Upper lobe of left lung (tissue), 4 donors: ENCODE measurements around the gene THEMIS2.
A peak's percentile ranks its signal among the peaks of the same experiment; 100 is the strongest.

Experiments
- EP300 ChIP-seq, 4 donors: sonication (generic); formaldehyde crosslinking; IDR thresholded peaks; one replicate each; pipeline ENCODE4 v1.5.1; 2017; ENCODE audit warnings: antibody characterized with exemption in 4 of 4, control low read depth in 2 of 4
- POLR2A ChIP-seq, 4 donors: fragments of 450-650 bp; IDR thresholded peaks; one replicate each; pipeline ENCODE4 v1.5.1; 2016 to 2017; ENCODE audit warnings: antibody characterized with exemption in 4 of 4, mild to moderate bottlenecking in 2 of 4
- POLR2AphosphoS5 ChIP-seq, 2 donors: sonication (generic); formaldehyde crosslinking; IDR thresholded peaks; one replicate each; pipeline ENCODE4 v1.5.1; 2017; ENCODE audit warnings: antibody characterized with exemption in 2 of 2
- TF ChIP-seq, protein P1 (sequence below), 6 experiments: fragments of 450-650 bp in 4 of 6; fragments of 200-600 bp in 2 of 6; sonication (generic) in 2 of 6; IDR thresholded peaks; one replicate each; pipeline ENCODE4 v1.5.1; 2016 to 2019; ENCODE audit warnings: antibody characterized with exemption in 6 of 6

DNA sequence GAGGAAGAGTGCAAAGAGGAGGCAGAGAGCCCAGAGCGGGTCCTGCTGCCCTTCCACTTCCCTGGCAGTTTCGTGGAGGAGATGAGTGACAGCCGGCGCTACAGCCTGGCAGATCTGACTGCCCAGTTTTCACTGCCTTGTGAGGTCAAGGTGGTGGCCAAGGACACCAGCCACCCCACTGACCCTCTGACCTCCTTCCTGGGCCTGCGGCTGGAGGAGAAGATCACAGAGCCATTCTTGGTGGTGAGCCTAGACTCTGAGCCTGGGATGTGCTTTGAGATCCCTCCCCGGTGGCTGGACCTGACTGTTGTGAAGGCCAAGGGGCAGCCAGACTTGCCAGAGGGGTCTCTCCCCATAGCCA, 10.2 kb downstream of the THEMIS2 start:
- TF ChIP-seq, protein P1, sequence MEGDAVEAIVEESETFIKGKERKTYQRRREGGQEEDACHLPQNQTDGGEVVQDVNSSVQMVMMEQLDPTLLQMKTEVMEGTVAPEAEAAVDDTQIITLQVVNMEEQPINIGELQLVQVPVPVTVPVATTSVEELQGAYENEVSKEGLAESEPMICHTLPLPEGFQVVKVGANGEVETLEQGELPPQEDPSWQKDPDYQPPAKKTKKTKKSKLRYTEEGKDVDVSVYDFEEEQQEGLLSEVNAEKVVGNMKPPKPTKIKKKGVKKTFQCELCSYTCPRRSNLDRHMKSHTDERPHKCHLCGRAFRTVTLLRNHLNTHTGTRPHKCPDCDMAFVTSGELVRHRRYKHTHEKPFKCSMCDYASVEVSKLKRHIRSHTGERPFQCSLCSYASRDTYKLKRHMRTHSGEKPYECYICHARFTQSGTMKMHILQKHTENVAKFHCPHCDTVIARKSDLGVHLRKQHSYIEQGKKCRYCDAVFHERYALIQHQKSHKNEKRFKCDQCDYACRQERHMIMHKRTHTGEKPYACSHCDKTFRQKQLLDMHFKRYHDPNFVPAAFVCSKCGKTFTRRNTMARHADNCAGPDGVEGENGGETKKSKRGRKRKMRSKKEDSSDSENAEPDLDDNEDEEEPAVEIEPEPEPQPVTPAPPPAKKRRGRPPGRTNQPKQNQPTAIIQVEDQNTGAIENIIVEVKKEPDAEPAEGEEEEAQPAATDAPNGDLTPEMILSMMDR (IDR thresholded peaks at IDR 0.05) = no peak
- TF ChIP-seq EP300 (IDR thresholded peaks at IDR 0.05) = no peak
- peak in 1 of 4 donors; percentile 12 for TF ChIP-seq POLR2A (IDR thresholded peaks at IDR 0.05)
- TF ChIP-seq POLR2AphosphoS5 (IDR thresholded peaks at IDR 0.05) = no peak
